GM18502 (cell line): ENCODE measurements around the gene EDN1.

Experiments
- ATAC-seq: cut with Tn5 transposase; IDR thresholded peaks from one replicate; pipeline ENCODE4 v1.9.1; 2021; ENCODE audit warnings: mild to moderate bottlenecking; ENCODE audit not compliant: unreplicated experiment, poor library complexity

Gene EDN1

GRCh38 chr6:12293235-12293930 lies 3.2 kb downstream of the EDN1 start:
- no peak for ATAC-seq

GRCh38 chr6:12293931-12294807 lies 4.0 kb downstream of the EDN1 start:
- ATAC-seq: no peak

- ATAC-seq: no peak
These were observed 4.8 kb downstream of the EDN1 start for GRCh38 chr6:12294851-12295536.

GRCh38 chr6:12295558-12296254 lies 5.5 kb downstream of the EDN1 start:
- no peak for ATAC-seq

- no peak for ATAC-seq
These were observed 6.1 kb downstream of the EDN1 start for GRCh38 chr6:12296255-12296573.

GRCh38 chr6:12296604-12297003 lies 6.4 kb downstream of the EDN1 start:
- no peak for ATAC-seq

GRCh38 chr6:12297363-12298016 lies 7.3 kb downstream of the EDN1 start:
- ATAC-seq: no peak

- ATAC-seq: no peak
These were observed 8.1 kb downstream of the EDN1 start for GRCh38 chr6:12298017-12298978.

GRCh38 chr6:12298995-12299394 lies 8.8 kb downstream of the EDN1 start:
- no peak for ATAC-seq

- ATAC-seq: no peak
These were observed 10.9 kb downstream of the EDN1 start for GRCh38 chr6:12301018-12301417.

GRCh38 chr6:12304487-12304886 lies 14.3 kb downstream of the EDN1 start:
- ATAC-seq: no peak

GRCh38 chr6:12309070-12309469 lies 18.9 kb downstream of the EDN1 start:
- ATAC-seq: no peak

GRCh38 chr6:12311106-12311505 lies 20.9 kb downstream of the EDN1 start:
- ATAC-seq: no peak

GRCh38 chr6:12312736-12313135 lies 22.6 kb downstream of the EDN1 start:
- ATAC-seq: no peak

- no peak for ATAC-seq
These were observed 23.3 kb downstream of the EDN1 start for GRCh38 chr6:12313306-12313991.

- no peak for ATAC-seq
These were observed 23.9 kb downstream of the EDN1 start for GRCh38 chr6:12313992-12314589.

GRCh38 chr6:12314751-12315150 lies 24.6 kb downstream of the EDN1 start:
- no peak for ATAC-seq
